ENCODE measurements around the gene ESRP2. TPM values are rescaled to one million over a fixed set of nuclear protein-coding genes. Genes with fewer than 3 reads are reported as not detected.
A peak's percentile ranks its signal among the peaks of the same experiment; 100 is the strongest.

ESRP2 gene
- total and polyA plus RNA-seq, 2 donors = 10.1 to 10.7 TPM

- Histone ChIP-seq H3K9me3 (ENCODE audit: control insufficient read depth in 2 of 2, insufficient read depth in 1 of 2, low read length in 1 of 2) (peaks cover 0 to 9% of the 10 kb centered on the region in 2 donors), H3K4me1 (ENCODE audit: control insufficient read depth in 2 of 2, insufficient read depth in 2 of 2, low read length in 2 of 2) (peaks cover 46 to 86% of the 10 kb centered on the region in 2 donors), H3K36me3 (ENCODE audit: control insufficient read depth in 2 of 2, insufficient read depth in 2 of 2, low read length in 1 of 2) (peaks cover 13 to 23% of the 10 kb centered on the region in 2 donors), H3K27ac (ENCODE audit: low read depth in 1 of 2, low read length in 1 of 2) (peak overlapping the region; percentile 64 to 82), H3K27me3 (ENCODE audit: control insufficient read depth in 2 of 2, insufficient read depth in 1 of 2, low read length in 1 of 2) (peaks cover 0 to 34% of the 10 kb centered on the region in 2 donors), H3K4me3 (ENCODE audit: low read length in 2 of 2) (peak overlapping the region; percentile 42 to 65)
- WGBS = 11% methylated on average over 45 of the region's 45 CpGs
- DNase-seq (ENCODE audit: low read depth in 6 of 9, low spot score in 9 of 9) = peak in 3 of 9 donors; percentile 39 to 65 (median 62)
Measured at GRCh38 chr16:68236137-68236825, 354 bp upstream of the ESRP2 start.

- H3K4me3 ChIP-seq (ENCODE audit: low read length in 2 of 2) = peak overlapping the region; percentile 42 to 65
- peaks cover 23 to 33% of the 10 kb centered on the region in 2 donors for H3K36me3 ChIP-seq (ENCODE audit: control insufficient read depth in 2 of 2, insufficient read depth in 2 of 2, low read length in 1 of 2)
- DNase-seq (ENCODE audit: low read depth in 6 of 9, low spot score in 9 of 9) = peak in 3 of 9 donors; percentile 18 to 66 (median 48)
- peak overlapping the region; percentile 69 to 77 for H3K27ac ChIP-seq (ENCODE audit: low read depth in 1 of 2, low read length in 1 of 2)
- 82% methylated on average over 73 of the region's 73 CpGs for WGBS
- H3K27me3 ChIP-seq (ENCODE audit: control insufficient read depth in 2 of 2, insufficient read depth in 1 of 2, low read length in 1 of 2) = peaks cover 0 to 34% of the 10 kb centered on the region in 2 donors
- H3K4me1 ChIP-seq (ENCODE audit: control insufficient read depth in 2 of 2, insufficient read depth in 2 of 2, low read length in 2 of 2) = peaks cover 47 to 96% of the 10 kb centered on the region in 2 donors
- peaks cover 0 to 9% of the 10 kb centered on the region in 2 donors for H3K9me3 ChIP-seq (ENCODE audit: control insufficient read depth in 2 of 2, insufficient read depth in 1 of 2, low read length in 1 of 2)
Measured at GRCh38 chr16:68235108-68235886, 630 bp downstream of the ESRP2 start.

GRCh38 chr16:68234188-68235107 is 1.5 kb downstream of the ESRP2 start:
- WGBS = 77% methylated on average over 13 of the region's 13 CpGs
- H3K4me3 ChIP-seq (ENCODE audit: low read length in 2 of 2) = peak overlapping the region in 1 of 2 donors; percentile 65
- peaks cover 0 to 4% of the 10 kb centered on the region in 2 donors for H3K9me3 ChIP-seq (ENCODE audit: control insufficient read depth in 2 of 2, insufficient read depth in 1 of 2, low read length in 1 of 2)
- H3K36me3 ChIP-seq (ENCODE audit: control insufficient read depth in 2 of 2, insufficient read depth in 2 of 2, low read length in 1 of 2) = peaks cover 28 to 42% of the 10 kb centered on the region in 2 donors
- H3K27ac ChIP-seq (ENCODE audit: low read depth in 1 of 2, low read length in 1 of 2) = peak overlapping the region; percentile 57 to 69
- H3K4me1 ChIP-seq (ENCODE audit: control insufficient read depth in 2 of 2, insufficient read depth in 2 of 2, low read length in 2 of 2) = peaks cover 49 to 97% of the 10 kb centered on the region in 2 donors
- peak in 2 of 9 donors; percentile 13 to 31 for DNase-seq (ENCODE audit: low read depth in 6 of 9, low spot score in 9 of 9)
- peaks cover 0 to 34% of the 10 kb centered on the region in 2 donors for H3K27me3 ChIP-seq (ENCODE audit: control insufficient read depth in 2 of 2, insufficient read depth in 1 of 2, low read length in 1 of 2)

- H3K27me3 ChIP-seq (ENCODE audit: control insufficient read depth in 2 of 2, insufficient read depth in 1 of 2, low read length in 1 of 2) = peaks cover 0 to 34% of the 10 kb centered on the region in 2 donors
- H3K4me3 ChIP-seq (ENCODE audit: low read length in 2 of 2) = peak overlapping the region in 1 of 2 donors; percentile 65
- H3K36me3 ChIP-seq (ENCODE audit: control insufficient read depth in 2 of 2, insufficient read depth in 2 of 2, low read length in 1 of 2) = peaks cover 28 to 48% of the 10 kb centered on the region in 2 donors
- H3K9me3 ChIP-seq (ENCODE audit: control insufficient read depth in 2 of 2, insufficient read depth in 1 of 2, low read length in 1 of 2) = peaks cover 0 to 4% of the 10 kb centered on the region in 2 donors
- H3K27ac ChIP-seq (ENCODE audit: low read depth in 1 of 2, low read length in 1 of 2) = peak overlapping the region; percentile 43 to 69
- no peak for DNase-seq (ENCODE audit: low read depth in 6 of 9, low spot score in 9 of 9)
- 51% methylated on average over 8 of the region's 8 CpGs for WGBS
- peaks cover 54 to 97% of the 10 kb centered on the region in 2 donors for H3K4me1 ChIP-seq (ENCODE audit: control insufficient read depth in 2 of 2, insufficient read depth in 2 of 2, low read length in 2 of 2)
Measured at GRCh38 chr16:68233835-68234187, 2.1 kb downstream of the ESRP2 start.

GRCh38 chr16:68233085-68233834 is 2.7 kb downstream of the ESRP2 start:
- Histone ChIP-seq H3K4me3 (ENCODE audit: low read length in 2 of 2) (peak overlapping the region in 1 of 2 donors; percentile 65), H3K36me3 (ENCODE audit: control insufficient read depth in 2 of 2, insufficient read depth in 2 of 2, low read length in 1 of 2) (peaks cover 28 to 54% of the 10 kb centered on the region in 2 donors), H3K9me3 (ENCODE audit: control insufficient read depth in 2 of 2, insufficient read depth in 1 of 2, low read length in 1 of 2) (peaks cover 0 to 4% of the 10 kb centered on the region in 2 donors), H3K27me3 (ENCODE audit: control insufficient read depth in 2 of 2, insufficient read depth in 1 of 2, low read length in 1 of 2) (peaks cover 0 to 34% of the 10 kb centered on the region in 2 donors), H3K27ac (ENCODE audit: low read depth in 1 of 2, low read length in 1 of 2) (peak overlapping the region; percentile 43 to 69), H3K4me1 (ENCODE audit: control insufficient read depth in 2 of 2, insufficient read depth in 2 of 2, low read length in 2 of 2) (peaks cover 54 to 97% of the 10 kb centered on the region in 2 donors)
- DNase-seq (ENCODE audit: low read depth in 6 of 9, low spot score in 9 of 9) = no peak
- 89% methylated on average over 5 of the region's 5 CpGs for WGBS

- H3K27ac ChIP-seq (ENCODE audit: low read depth in 1 of 2, low read length in 1 of 2) = peak overlapping the region in 1 of 2 donors; percentile 44
- peaks cover 60 to 97% of the 10 kb centered on the region in 2 donors for H3K4me1 ChIP-seq (ENCODE audit: control insufficient read depth in 2 of 2, insufficient read depth in 2 of 2, low read length in 2 of 2)
- no peaks in the 10 kb centered on the region for H3K9me3 ChIP-seq (ENCODE audit: control insufficient read depth in 2 of 2, insufficient read depth in 1 of 2, low read length in 1 of 2)
- 96% methylated on average over 16 of the region's 16 CpGs for WGBS
- no peak overlapping the region for H3K4me3 ChIP-seq (ENCODE audit: low read length in 2 of 2)
- H3K27me3 ChIP-seq (ENCODE audit: control insufficient read depth in 2 of 2, insufficient read depth in 1 of 2, low read length in 1 of 2) = peaks cover 0 to 27% of the 10 kb centered on the region in 2 donors
- DNase-seq (ENCODE audit: low read depth in 6 of 9, low spot score in 9 of 9) = no peak
- peaks cover 30 to 63% of the 10 kb centered on the region in 2 donors for H3K36me3 ChIP-seq (ENCODE audit: control insufficient read depth in 2 of 2, insufficient read depth in 2 of 2, low read length in 1 of 2)
Measured at GRCh38 chr16:68232335-68232734, 3.6 kb downstream of the ESRP2 start.

GRCh38 chr16:68231384-68232136 is 4.4 kb downstream of the ESRP2 start:
- no peaks in the 10 kb centered on the region for H3K9me3 ChIP-seq (ENCODE audit: control insufficient read depth in 2 of 2, insufficient read depth in 1 of 2, low read length in 1 of 2)
- H3K4me1 ChIP-seq (ENCODE audit: control insufficient read depth in 2 of 2, insufficient read depth in 2 of 2, low read length in 2 of 2) = peaks cover 59 to 96% of the 10 kb centered on the region in 2 donors
- H3K27ac ChIP-seq (ENCODE audit: low read depth in 1 of 2, low read length in 1 of 2) = peak overlapping the region in 1 of 2 donors; percentile 62
- peaks cover 31 to 69% of the 10 kb centered on the region in 2 donors for H3K36me3 ChIP-seq (ENCODE audit: control insufficient read depth in 2 of 2, insufficient read depth in 2 of 2, low read length in 1 of 2)
- DNase-seq (ENCODE audit: low read depth in 6 of 9, low spot score in 9 of 9) = no peak
- peaks cover 0 to 20% of the 10 kb centered on the region in 2 donors for H3K27me3 ChIP-seq (ENCODE audit: control insufficient read depth in 2 of 2, insufficient read depth in 1 of 2, low read length in 1 of 2)
- H3K4me3 ChIP-seq (ENCODE audit: low read length in 2 of 2) = no peak overlapping the region
- 97% methylated on average over 26 of the region's 26 CpGs for WGBS
